ENCODE results near the gene TMEM63B. TPM values are rescaled to one million over a fixed set of nuclear protein-coding genes. Genes with fewer than 3 reads are reported as not detected.

The TMEM63B gene
- total RNA-seq, 1 experiment from 2014 or later, result 17.7 TPM

Other genes starting within 250 kb of the TMEM63B start
- 41.4 and 43.9 TPM in 2 replicates for gene MRPL14, start 102 bp upstream of the TMEM63B start, total RNA-seq (2014; rRNA removed; shearing (Covaris generic))
- gene CAPN11, start 31.3 kb downstream of the TMEM63B start, total RNA-seq (2014; rRNA removed; shearing (Covaris generic)), result not detected in 2 replicates
- not detected in 2 replicates for gene MYMX, start 89.4 kb downstream of the TMEM63B start, total RNA-seq (2014; rRNA removed; shearing (Covaris generic))
- gene SLC29A1, start 96.0 kb downstream of the TMEM63B start, total RNA-seq (2014; rRNA removed; shearing (Covaris generic)), result 13.4 and 16.2 TPM in 2 replicates
- 828 and 915 TPM in 2 replicates for gene HSP90AB1, start 119.5 kb downstream of the TMEM63B start, total RNA-seq (2014; rRNA removed; shearing (Covaris generic))
- 60.6 and 67.5 TPM in 2 replicates for gene SLC35B2, start 130.0 kb downstream of the TMEM63B start, total RNA-seq (2014; rRNA removed; shearing (Covaris generic))
- gene NFKBIE, start 138.0 kb downstream of the TMEM63B start, total RNA-seq (2014; rRNA removed; shearing (Covaris generic)), result 2.4 and 4.4 TPM in 2 replicates
- gene TMEM151B, start 142.9 kb downstream of the TMEM63B start, total RNA-seq (2014; rRNA removed; shearing (Covaris generic)), result not detected in 2 replicates
- 7.8 and 8.5 TPM in 2 replicates for gene AARS2, start 185.8 kb downstream of the TMEM63B start, total RNA-seq (2014; rRNA removed; shearing (Covaris generic))
- gene SPATS1, start 215.1 kb downstream of the TMEM63B start, total RNA-seq (2014; rRNA removed; shearing (Covaris generic)), result not detected in 2 replicates

All from NCI-H460 (cell line).